Activated naive CD4-positive, alpha-beta T cell treated with anti-CD3 and anti-CD28 coated beads, Interleukin-2, amount 10 ng/mL, durations not matched to agents 7 days and 5 days (primary cell): ENCODE data around the gene TRAF3IP1.
"Not testable (repeated sequence)": the region's sequence is repeated elsewhere in the genome, so short reads cannot be mapped to it uniquely, and the experiment has no call there.

ENCODE experiments used
- CTCF ChIA-PET: fragments of 350-600 bp; sonication (Branson Sonifier 250); formaldehyde crosslinking; loops from one replicate; lab custom pipeline; 2021; ENCODE audit warnings: antibody characterized with exemption; lab: Charles Lee
- DNase-seq: peaks from one replicate; pipeline ENCODE4 v3.0.0-alpha.2; 2020
- H3K27ac Mint-ChIP-seq: one replicate; pipeline ENCODE4 v1.8.0; 2021; ENCODE audit warnings: mild to moderate bottlenecking, moderate library complexity, mixed read lengths
- H3K27me3 Mint-ChIP-seq: one replicate; pipeline ENCODE4 v1.8.0; 2021; ENCODE audit warnings: mild to moderate bottlenecking, mixed read lengths
- H3K36me3 Mint-ChIP-seq: one replicate; pipeline ENCODE4 v1.8.0; 2021; ENCODE audit warnings: mixed read lengths
- H3K4me1 Mint-ChIP-seq: one replicate; pipeline ENCODE4 v1.8.0; 2021; ENCODE audit warnings: mixed read lengths
- H3K4me3 Mint-ChIP-seq: one replicate; pipeline ENCODE4 v1.8.0; 2021; ENCODE audit warnings: mild to moderate bottlenecking, moderate library complexity, mixed read lengths
- H3K9me3 Mint-ChIP-seq: one replicate; pipeline ENCODE4 v1.8.0; 2021; ENCODE audit warnings: mixed read lengths

The TRAF3IP1 gene

GRCh38 chr2:238320246-238320647 is at the start of gene TRAF3IP1:
TSS of gene TRAF3IP1 (plus strand) at chr2:238320518. CDS start at chr2:238320663, 145 bp downstream.
- Mint-ChIP-seq H3K36me3 (no peaks in the 10 kb centered on the region), H3K27me3 (peaks cover 36% of the 10 kb centered on the region), H3K4me3 (peak within 1 kb of the TSS; percentile 75), H3K27ac (no peak within 1 kb of the TSS), H3K4me1 (peaks cover 19% of the 10 kb centered on the region), H3K9me3 (no peaks in the 10 kb centered on the region)
- CTCF ChIA-PET = no interaction called here
- peak; percentile 91 for DNase-seq

GRCh38 chr2:238270606-238271005 is 49.7 kb upstream of the TRAF3IP1 start:
- H3K27me3 Mint-ChIP-seq = no peaks in the 10 kb centered on the region
- no peaks in the 10 kb centered on the region for H3K9me3 Mint-ChIP-seq
- peaks cover 29% of the 10 kb centered on the region for H3K36me3 Mint-ChIP-seq
- H3K27ac Mint-ChIP-seq = peak overlapping the region; percentile 74
- H3K4me3 Mint-ChIP-seq = no peak overlapping the region
- no peaks in the 10 kb centered on the region for H3K4me1 Mint-ChIP-seq
- CTCF ChIA-PET = interaction anchor here (0.8 kb wide), 1 partner anchor 14 kb away, joined by 3 read pairs; no protein-coding TSS in a partner anchor
- no peak for DNase-seq

- no peak overlapping the region for H3K4me3 Mint-ChIP-seq
- no peak for DNase-seq
- H3K27me3 Mint-ChIP-seq = no peaks in the 10 kb centered on the region
- CTCF ChIA-PET = interaction anchor here (0.8 kb wide), 1 partner anchor 14 kb away, joined by 3 read pairs; no protein-coding TSS in a partner anchor
- no peak overlapping the region for H3K27ac Mint-ChIP-seq
- peaks cover 29% of the 10 kb centered on the region for H3K36me3 Mint-ChIP-seq
- no peaks in the 10 kb centered on the region for H3K4me1 Mint-ChIP-seq
- H3K9me3 Mint-ChIP-seq = no peaks in the 10 kb centered on the region
Measured at GRCh38 chr2:238271061-238271554, 49.2 kb upstream of the TRAF3IP1 start.

GRCh38 chr2:238271686-238272085 is 48.6 kb upstream of the TRAF3IP1 start:
- DNase-seq, H3K4me3 Mint-ChIP-seq, H3K9me3 Mint-ChIP-seq, H3K27ac Mint-ChIP-seq, H3K4me1 Mint-ChIP-seq, CTCF ChIA-PET, H3K27me3 Mint-ChIP-seq: not testable (repeated sequence)
- peaks cover 33% of the 10 kb centered on the region for H3K36me3 Mint-ChIP-seq

- no peaks in the 10 kb centered on the region for H3K4me1 Mint-ChIP-seq
- H3K27ac Mint-ChIP-seq = no peak overlapping the region
- CTCF ChIA-PET = interaction anchor here (2.8 kb wide), 1 partner anchor 8 kb away, joined by 19 read pairs; no protein-coding TSS in a partner anchor
- no peaks in the 10 kb centered on the region for H3K27me3 Mint-ChIP-seq
- peaks cover 31% of the 10 kb centered on the region for H3K36me3 Mint-ChIP-seq
- no peak for DNase-seq
- no peaks in the 10 kb centered on the region for H3K9me3 Mint-ChIP-seq
- H3K4me3 Mint-ChIP-seq = no peak overlapping the region
Measured at GRCh38 chr2:238272156-238272555, 48.2 kb upstream of the TRAF3IP1 start.

GRCh38 chr2:238273433-238273832 is 46.9 kb upstream of the TRAF3IP1 start:
- CTCF ChIA-PET = interaction anchor here (1.0 to 2.8 kb wide), 2 partner anchors 10 to 18 kb away, joined by 3 to 19 read pairs; no protein-coding TSS in a partner anchor
- H3K36me3 Mint-ChIP-seq = peaks cover 23% of the 10 kb centered on the region
- not testable (repeated sequence) for H3K4me3 Mint-ChIP-seq, H3K4me1 Mint-ChIP-seq, DNase-seq, H3K27ac Mint-ChIP-seq, H3K27me3 Mint-ChIP-seq, H3K9me3 Mint-ChIP-seq

GRCh38 chr2:238274152-238274865 is 46.0 kb upstream of the TRAF3IP1 start:
- peaks cover 23% of the 10 kb centered on the region for H3K36me3 Mint-ChIP-seq
- H3K27me3 Mint-ChIP-seq = no peaks in the 10 kb centered on the region
- no peak overlapping the region for H3K27ac Mint-ChIP-seq
- H3K4me1 Mint-ChIP-seq = no peaks in the 10 kb centered on the region
- H3K9me3 Mint-ChIP-seq = no peaks in the 10 kb centered on the region
- DNase-seq = no peak
- no peak overlapping the region for H3K4me3 Mint-ChIP-seq
- CTCF ChIA-PET = interaction anchor here (1.5 to 2.8 kb wide), 2 partner anchors 10 to 14 kb away, joined by 5 to 19 read pairs; no protein-coding TSS in a partner anchor

GRCh38 chr2:238277695-238278094 is 42.6 kb upstream of the TRAF3IP1 start:
- Mint-ChIP-seq H3K4me1 (no peaks in the 10 kb centered on the region), H3K4me3 (no peak overlapping the region), H3K9me3 (no peaks in the 10 kb centered on the region), H3K27me3 (no peaks in the 10 kb centered on the region), H3K36me3 (peaks cover 16% of the 10 kb centered on the region), H3K27ac (no peak overlapping the region)
- DNase-seq = no peak
- CTCF ChIA-PET = interaction anchor here (2.8 kb wide), 1 partner anchor 13 kb away, joined by 13 read pairs; no protein-coding TSS in a partner anchor

GRCh38 chr2:238278626-238279323 is 41.5 kb upstream of the TRAF3IP1 start:
- CTCF ChIA-PET = interaction anchor here (0.6 to 2.8 kb wide), 5 partner anchors 14 to 1136 kb away, joined by 3 to 13 read pairs (median 3); no protein-coding TSS in a partner anchor
- no peak for DNase-seq
- H3K27ac Mint-ChIP-seq = no peak overlapping the region
- no peaks in the 10 kb centered on the region for H3K4me1 Mint-ChIP-seq
- H3K9me3 Mint-ChIP-seq = no peaks in the 10 kb centered on the region
- no peak overlapping the region for H3K4me3 Mint-ChIP-seq
- peaks cover 14% of the 10 kb centered on the region for H3K36me3 Mint-ChIP-seq
- no peaks in the 10 kb centered on the region for H3K27me3 Mint-ChIP-seq

GRCh38 chr2:238279324-238279682 is 41.0 kb upstream of the TRAF3IP1 start:
- Mint-ChIP-seq H3K27ac (no peak overlapping the region), H3K9me3 (no peaks in the 10 kb centered on the region), H3K36me3 (peaks cover 11% of the 10 kb centered on the region), H3K4me1 (no peaks in the 10 kb centered on the region), H3K4me3 (no peak overlapping the region), H3K27me3 (no peaks in the 10 kb centered on the region)
- CTCF ChIA-PET = interaction anchor here (0.6 to 2.8 kb wide), 5 partner anchors 14 to 1137 kb away, joined by 3 to 13 read pairs (median 3); no protein-coding TSS in a partner anchor
- no peak for DNase-seq

- Mint-ChIP-seq H3K27ac (no peak overlapping the region), H3K9me3 (no peaks in the 10 kb centered on the region), H3K27me3 (no peaks in the 10 kb centered on the region), H3K36me3 (peaks cover 6% of the 10 kb centered on the region), H3K4me3 (no peak overlapping the region), H3K4me1 (peaks cover 3% of the 10 kb centered on the region)
- CTCF ChIA-PET = interaction anchor here (2.0 kb wide), 1 partner anchor 17 kb away, joined by 6 read pairs; no protein-coding TSS in a partner anchor
- DNase-seq = no peak
Measured at GRCh38 chr2:238280083-238280825, 40.1 kb upstream of the TRAF3IP1 start.

- no peak for DNase-seq
- no peak overlapping the region for H3K4me3 Mint-ChIP-seq
- H3K27ac Mint-ChIP-seq = no peak overlapping the region
- H3K4me1 Mint-ChIP-seq = peaks cover 10% of the 10 kb centered on the region
- H3K27me3 Mint-ChIP-seq = no peaks in the 10 kb centered on the region
- CTCF ChIA-PET = no interaction called here
- no peaks in the 10 kb centered on the region for H3K36me3 Mint-ChIP-seq
- H3K9me3 Mint-ChIP-seq = no peaks in the 10 kb centered on the region
Measured at GRCh38 chr2:238281826-238282480, 38.4 kb upstream of the TRAF3IP1 start.
